ENCODE results near the gene EHBP1L1. TPM values are rescaled to one million over a fixed set of nuclear protein-coding genes. Genes with fewer than 3 reads are reported as not detected.

Gene EHBP1L1
- total RNA-seq, 1 donor from 2014 or later: 78.6 TPM

DNA sequence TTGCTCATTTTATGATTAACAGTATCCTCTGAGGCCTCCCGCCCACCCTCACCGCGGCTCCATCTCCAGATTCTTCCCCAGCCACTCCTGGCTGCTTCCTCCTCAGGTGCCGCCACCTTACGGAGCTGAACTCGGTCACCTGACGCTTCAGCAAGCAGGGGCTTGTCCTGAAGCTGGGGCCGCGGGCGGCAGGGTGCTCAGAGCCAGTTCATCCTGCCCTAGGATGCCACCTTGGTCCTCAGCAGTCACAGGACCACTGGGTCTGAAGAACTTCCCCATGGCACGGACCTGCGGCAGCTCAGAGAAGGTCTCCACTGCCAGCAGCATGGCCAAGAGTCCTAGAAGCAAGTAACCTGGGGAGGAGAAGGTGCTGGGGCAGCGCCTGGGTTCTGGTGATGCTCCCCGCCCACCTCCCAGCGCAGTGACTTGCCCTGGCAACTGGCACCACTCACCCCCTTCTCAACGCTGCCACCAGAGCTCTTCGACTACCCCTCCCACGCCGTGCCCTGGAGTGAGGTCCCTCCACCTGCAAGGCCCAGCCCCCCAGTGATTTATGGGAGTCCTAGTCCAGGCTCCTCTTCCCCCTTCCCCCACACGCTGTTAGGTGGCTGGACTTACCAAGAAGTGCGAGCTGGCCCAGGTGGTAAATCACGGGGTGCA is 17.1 kb downstream of the EHBP1L1 start:
- no peak for DNase-seq (ENCODE audit: low spot score)

DNA sequence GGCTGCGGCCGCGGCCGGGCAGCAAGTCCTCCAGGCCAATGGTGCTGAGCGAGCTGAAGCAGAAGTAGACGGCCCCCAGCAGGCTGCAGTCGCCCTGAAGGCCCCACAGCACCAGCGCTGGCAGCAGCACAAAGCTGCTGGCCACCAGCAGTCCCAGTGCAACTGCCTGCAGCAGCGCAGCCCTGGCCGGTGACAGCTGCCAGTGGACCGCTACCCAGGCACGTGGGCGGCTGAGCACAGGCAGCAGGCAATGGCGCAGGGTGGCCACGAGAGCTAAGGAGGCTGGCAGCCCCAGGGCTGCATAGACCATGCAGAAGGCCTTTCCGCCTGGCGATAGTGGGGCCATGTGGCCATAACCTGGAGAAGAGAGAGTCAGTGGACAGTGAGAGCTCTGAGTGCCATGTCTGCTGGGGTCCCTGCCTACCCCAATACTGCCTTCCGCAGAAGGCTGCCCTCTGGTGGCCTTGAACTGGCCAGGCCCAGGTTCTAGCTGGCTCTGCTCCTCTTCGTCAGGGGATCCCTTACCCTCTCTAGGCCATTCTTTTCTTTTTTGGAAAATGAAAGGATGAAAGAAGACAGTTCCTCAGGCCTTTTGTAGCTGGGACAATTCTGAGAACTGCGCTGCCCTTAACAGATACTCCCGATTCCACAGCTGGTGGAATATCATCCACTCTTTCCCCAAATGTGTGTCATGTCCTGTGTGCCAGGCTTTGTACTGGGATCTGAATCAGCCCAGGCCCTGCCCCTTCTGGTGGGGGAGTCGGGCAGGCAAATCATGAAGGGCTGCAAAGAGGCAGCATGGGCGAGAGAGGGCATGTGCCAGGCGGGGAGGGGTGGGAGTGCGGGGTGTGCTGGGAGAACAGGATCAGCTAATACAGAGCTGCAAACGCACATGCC is 17.9 kb downstream of the EHBP1L1 start:
- DNase-seq (ENCODE audit: low spot score): no peak

DNA sequence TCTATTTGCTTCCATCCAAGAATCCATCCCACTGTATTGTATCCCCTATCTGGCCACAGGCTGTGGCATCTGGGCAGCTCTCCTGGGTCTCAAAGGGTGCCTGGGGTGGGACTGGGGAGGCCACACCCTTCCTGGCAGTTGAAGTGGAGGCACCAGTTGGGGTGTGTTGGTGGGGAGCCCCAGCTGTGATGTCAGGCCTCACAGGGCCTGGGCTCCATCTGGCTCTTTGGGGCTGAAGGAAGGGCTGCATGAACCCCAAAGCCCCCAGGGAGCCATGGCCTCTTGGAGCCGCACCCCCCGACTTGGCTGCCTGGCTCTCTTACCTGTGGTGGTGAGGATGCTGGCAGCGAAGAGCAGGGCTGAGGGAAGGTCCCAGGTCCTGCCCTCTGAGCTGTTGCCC is 19.3 kb downstream of the EHBP1L1 start:
- no peak for DNase-seq (ENCODE audit: low spot score)

DNA sequence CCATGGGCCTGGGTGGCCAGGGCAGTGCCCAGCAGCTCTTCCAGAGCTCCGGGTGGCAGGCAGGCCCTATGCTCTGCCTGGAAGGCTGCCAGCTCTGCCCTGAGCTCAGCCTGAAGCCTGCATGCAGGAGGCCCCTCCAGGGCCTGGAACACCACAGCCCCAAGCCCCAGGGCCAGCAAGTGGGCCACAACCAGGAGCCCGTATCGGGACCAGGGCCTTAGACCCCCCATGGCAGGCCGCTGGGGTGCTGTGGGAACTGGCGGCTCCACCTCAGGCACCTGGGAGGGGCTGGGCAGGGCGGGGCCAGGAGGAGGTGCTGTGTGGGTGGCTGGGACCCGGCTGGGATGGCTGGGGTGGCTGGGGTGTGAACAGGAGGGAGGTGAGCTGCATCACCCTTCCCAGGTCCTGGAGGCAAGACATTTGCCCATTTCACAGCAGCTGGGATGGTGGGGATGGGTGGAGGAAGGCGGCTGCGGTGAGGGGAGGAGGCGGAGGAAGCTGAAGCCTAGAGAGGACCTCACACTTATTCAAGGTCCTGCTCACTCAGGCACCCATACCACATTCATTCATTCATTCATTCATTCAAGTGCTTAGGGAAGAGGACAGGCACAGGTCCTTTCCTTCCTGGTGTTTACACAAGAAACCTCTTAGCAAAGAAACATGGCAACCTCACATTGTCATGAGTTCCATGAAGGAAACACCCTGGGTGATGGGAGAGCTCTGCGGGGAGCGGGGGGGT is 19.9 kb downstream of the EHBP1L1 start, which contains the start of gene KCNK7:
TSS of gene KCNK7 (minus strand) at position 258 of the 739 bp plus-strand sequence. CDS start at position 230, 28 bp downstream.
- DNase-seq (ENCODE audit: low spot score): no peak

DNA sequence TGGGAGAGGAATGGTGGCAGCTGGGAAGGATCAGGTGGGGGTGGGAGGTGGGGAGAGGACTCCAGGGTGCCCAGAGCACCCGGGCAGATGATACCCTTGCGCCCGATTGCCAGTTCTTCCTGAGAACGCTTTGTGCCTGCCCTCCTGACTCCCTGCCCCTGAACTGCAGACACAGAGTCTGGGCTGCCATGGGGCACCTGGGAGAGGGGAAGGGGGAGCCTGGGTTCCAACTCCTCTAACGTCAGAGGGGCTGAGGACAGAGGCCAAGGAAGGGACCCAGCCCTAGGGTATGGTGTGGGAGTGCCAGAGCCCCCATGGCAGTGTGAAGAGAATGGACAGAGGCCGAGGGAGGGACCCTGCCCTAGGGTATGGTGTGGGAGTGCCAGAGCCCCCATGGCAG is 20.7 kb downstream of the EHBP1L1 start:
- DNase-seq (ENCODE audit: low spot score): no peak

DNA sequence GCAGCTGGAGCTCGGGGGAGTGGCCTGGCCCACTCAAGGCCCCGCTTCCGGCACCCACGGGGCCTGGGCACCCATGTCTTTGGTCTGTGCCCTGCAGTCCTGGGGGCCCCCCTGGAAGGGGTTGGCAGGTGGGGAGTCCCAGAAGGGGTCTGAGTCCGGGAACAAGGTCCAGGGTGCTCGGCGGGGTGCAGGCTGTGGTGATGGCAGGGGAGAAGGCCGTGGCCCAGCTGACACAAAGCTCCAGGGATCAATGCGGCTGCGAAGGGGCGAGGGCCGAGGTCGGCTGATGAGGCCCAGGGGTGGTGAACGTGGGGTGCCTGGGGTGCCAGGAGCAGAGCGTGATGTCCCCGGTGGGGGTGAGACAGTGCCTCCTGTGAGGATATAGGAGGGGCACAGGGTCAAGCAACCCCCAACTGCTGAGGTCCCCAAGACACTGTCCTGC is 22.4 kb downstream of the EHBP1L1 start:
- DNase-seq (ENCODE audit: low spot score): no peak

DNA sequence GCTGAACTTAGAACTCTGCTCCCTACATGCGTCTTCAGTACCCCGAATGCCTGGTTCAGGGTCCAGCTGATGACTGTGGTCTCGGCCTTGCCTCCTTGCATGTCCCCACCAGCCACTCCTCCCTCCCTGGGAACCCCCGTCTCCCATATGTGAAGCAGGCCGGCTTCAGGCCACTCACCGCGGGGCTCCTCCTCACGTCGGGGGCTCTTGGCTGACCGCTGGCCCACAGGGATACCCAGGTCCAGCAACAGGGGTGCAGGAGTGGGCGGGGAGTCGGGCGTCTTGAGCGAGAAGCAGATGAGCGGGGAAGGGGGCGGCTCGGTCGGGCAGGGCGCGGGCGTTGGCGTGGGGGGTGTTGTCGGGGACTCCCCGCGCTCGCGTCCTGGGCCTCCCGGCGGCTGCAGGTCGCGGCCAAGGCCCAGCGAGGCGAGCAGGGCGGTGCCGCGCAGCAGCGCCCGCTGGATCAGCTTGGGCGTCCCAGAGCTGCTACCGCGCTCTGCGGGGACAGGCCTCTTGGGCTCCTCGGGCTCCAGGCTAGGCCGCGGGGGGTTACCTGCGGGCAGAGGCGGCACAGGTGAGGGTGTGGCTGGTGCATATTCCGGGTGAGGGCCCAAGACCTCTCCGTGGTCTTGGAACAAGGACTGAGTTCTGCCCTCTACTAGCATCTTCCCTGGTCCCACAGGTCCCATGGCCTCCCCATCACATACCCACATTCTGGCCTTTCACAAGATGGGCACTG is 23.5 kb downstream of the EHBP1L1 start:
- DNase-seq (ENCODE audit: low spot score): no peak

DNA sequence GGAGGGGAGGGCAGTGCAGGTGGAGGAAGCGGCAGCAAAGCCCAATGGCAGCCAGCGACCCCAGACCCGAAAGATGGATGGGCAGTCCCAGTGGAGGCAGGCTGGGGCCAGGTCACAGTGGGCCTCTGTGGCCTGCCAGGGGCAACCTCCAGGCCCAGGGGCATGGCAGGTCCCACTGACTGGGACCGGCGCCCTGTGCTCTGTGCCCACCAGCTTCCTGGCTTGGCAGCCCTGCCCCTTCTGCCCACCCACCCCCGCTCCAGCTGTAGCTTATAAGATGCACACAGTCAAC is 24.0 kb downstream of the EHBP1L1 start:
- no peak for DNase-seq (ENCODE audit: low spot score)

DNA sequence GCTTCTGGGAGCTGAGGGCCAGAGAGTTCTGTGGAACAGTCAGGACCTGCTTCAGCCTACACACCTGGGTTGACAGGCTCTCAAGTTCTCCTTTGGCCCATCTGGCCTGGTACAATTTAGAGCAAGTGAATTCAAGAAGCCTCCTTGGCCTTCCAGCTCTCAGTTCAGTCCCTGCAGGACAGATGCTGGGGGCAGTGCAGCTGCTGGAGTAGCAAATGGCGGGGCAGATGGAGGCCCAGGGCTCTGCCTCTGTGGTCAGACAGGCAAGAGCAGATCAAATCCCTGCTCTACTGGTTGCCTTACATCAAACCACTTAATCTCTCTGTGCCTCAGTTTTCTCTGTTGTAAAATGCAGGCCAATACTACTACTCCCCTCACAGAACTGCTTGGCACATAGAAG is 28.4 kb downstream of the EHBP1L1 start:
- DNase-seq (ENCODE audit: low spot score): no peak

DNA sequence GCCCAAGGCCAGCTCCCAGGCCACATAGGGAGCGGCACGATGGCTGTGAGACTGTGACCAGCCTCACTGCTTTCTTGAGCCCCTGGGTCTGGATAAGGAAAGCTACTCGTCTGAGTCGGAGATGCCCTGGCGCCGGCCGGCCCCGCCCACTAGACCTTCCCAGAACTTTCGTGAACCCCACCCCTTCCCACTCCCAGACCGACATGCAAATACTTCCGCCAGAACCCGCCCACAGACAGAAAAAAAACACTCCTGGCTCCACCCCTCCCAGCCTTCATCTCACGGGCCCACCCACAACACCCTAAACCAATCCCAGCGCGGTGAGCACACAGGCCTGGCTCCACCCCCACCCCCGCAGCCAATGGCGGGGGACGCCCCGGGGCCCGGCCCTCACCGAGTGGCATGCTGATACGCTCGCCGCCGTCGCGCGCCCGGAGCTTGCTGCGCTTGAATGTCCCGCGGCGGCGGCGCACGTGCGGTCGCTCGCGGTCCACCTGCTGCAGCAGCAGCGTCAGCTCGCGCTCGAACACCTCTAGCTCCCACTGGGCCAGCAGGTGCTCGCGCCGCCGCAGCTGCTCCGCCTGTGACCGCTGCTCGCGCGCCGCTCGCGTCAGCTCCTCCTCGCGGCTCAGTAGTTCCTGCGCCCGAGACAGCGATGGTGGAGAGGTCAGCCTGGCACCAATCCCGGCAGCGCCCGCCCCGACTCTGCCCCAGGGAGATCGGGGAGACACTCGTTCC is 31.2 kb downstream of the EHBP1L1 start:
- peak; percentile 96 for DNase-seq (ENCODE audit: low spot score)

DNA sequence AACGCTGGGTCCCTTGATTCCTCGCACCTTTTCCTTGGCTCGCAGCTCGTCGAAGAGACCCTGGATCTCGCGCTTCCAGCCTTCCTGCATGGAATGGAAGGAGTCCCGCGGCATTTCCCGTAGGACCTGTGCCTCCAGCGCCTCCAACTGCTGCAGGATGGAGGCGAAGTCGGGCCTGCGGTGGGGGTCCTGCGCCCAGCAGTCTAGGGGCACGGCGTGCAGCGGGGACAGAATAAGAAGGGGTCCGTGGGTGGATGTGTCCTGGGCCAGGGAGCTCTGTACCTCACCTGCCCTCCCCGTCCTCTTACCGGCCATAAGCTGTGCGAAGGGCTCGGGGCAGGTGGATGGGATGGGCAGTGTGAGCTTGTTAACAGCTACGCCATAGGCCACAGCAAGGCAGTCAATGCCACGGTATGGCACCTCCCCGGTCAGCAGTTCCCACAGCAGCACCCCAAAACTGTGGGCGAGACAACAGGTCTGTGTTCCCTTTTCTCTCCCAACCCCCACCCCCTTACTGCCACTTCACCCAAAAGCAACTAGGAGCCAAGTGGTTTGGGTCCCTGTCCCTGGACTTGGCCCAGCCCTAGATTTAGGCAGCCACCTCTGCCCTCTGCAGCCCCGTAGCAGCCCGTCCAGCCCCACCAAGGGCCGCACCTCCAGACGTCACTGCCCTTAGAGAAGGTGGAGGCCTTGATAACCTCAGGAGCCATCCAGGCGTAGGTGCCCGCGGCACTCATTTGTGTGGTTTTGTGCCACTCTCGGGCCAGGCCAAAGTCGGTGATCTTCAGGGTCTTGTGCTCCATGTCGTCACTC is 32.0 kb downstream of the EHBP1L1 start:
- DNase-seq (ENCODE audit: low spot score): no peak

DNA sequence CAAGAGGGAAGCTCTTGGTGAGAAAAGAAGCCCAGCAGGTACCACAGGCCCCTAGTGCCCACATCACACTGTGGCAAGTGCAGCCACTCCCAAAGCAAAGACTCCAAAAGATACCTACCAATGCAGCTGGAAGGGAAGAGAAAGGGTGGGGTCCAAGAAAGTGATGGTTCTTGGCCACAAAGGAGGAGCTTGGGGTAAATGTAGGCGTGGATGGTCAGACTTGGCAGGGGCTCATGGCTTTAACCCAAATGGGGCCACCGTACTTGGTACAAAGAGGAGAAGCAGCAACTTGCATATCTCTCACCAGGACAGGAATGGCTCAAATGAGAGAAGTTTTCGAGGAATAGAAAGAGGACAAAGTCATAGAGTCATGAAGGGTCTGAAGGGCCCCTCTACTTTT is 33.4 kb downstream of the EHBP1L1 start:
- DNase-seq (ENCODE audit: low spot score): no peak

DNA sequence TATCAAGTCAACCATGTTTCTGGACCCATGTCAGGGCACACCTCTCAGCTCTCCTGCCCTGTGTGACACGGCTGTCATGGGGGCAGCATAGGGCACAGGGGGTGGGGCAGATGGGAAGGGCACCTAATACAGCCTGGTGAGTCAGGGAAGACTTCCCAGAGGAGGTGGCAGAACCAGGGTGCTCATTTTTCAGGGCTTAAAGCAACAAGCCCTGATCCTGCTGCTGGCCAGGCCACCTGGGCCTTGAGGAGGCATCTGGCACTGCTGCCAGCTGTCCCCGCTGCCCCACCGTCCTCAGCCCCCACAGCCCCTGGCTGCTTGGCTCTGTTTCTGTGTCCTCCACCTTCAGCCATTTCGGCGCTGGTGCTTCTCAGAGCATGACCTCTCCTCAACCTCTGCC is 33.8 kb downstream of the EHBP1L1 start:
- DNase-seq (ENCODE audit: low spot score): no peak

DNA sequence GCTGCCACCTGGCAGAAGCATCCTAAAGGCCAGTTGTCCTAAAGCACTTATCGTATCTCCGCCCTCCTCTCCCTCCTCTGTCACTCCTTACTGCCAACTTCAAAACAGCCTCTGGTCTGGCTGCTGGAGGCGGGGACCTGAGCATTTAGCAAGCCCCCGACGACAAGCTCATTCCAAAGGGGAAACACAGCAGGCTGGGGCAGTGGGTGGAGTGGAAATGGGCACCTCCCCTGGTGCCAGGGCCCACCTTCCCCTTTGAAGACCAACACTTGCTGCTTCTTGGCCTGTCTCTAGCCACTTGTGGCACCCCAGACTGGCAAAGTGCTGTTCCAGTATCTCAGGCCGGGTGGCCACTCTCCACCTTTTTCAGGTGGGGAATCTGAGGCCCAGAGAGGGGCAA is 34.6 kb downstream of the EHBP1L1 start:
- no peak for DNase-seq (ENCODE audit: low spot score)

DNA sequence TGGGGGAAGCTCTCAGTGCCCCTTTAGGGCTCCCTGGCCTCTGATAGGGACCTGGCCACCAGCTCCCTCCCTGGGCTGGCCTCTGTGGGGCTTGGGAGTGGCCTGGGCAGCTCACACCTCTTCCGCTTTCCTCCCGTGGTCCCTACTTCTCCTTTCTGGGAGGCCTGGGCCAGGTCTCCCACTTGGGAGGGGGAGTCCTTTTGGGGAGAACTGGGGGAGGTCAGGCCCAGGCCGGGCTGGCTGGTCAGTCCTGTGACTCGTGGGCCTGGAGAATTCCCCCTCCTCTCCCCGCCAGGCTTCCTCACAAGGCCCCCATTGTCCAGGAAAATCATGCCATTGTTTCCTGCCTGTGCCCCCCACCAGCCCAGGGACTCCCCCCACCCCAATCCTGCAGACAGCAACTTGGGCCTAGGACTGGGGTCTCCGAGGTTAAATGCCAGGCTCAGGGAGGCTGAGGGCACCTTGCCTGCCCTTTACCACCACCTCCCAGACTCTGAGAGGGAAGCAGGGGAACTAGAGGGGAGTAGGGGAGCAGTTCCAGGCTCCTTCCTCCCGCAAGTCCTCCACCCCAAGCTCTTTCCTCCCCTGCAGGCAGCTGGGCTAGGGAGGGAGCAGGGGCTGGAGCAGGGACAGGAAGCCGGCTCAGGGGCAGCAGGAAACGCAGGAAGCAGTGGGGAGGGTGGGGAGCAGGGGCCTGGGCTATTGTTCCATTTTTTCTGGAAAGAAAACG is 35.3 kb downstream of the EHBP1L1 start:
- no peak for DNase-seq (ENCODE audit: low spot score)

DNA sequence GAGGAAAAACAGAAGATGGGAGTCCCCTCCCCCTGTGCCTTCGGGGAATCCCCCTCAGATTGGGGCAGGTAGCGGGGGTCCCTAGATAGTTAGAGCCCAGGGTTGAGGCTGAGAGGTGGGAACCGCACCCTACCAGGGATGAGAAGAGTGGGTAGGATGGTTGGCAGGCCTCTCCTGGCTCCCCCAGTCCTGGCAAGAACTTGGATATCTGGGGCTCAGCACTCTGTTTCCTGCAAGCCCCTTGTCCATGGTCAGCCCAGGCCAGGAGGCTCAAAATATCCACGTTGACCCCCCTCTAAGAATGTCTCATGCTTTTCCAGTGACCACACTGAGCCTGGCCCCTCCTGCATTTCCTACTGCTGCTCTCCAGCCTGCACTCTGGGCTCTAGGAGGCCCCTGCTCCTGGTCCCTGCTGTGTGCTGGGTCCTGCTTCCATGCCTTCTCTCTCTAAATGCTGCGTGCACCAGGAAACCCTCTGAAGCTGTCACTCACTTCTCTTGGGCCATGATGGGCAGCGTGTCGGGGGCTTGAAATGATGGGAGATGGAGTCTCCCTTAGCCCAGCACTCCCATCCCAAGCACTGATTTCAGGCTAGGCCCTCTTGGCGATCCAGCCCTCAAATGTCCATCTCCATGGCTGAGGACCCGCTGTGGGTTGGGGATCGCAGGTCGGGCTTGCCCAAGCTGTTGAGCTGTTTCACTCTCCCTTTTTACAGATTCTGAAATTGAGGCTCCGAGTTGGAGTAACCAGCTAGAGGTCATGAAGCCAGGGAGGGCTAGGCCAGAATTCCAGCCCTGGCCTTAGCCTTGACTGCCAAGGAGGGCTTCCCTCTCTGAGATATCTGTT is 36.1 kb downstream of the EHBP1L1 start:
- no peak for DNase-seq (ENCODE audit: low spot score)

DNA sequence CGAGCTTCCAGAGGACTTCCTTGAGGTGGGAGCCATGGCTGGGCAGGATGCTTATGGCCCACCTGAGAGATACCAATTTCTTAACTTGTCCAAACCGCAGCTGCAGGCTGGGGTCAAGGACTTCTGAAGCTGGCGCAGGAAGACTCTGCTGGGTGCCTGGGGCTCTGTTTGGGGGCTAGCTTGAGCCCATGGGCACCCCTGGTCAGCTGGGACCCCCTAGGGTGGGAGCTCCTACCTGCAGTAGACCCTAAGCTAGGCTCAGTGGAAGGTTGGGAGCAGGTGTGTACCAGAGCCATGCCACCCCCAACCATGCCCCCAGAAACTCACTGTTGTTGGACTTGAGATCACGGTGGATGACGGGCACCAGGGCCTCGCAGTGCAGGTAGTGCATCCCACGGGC is 36.8 kb downstream of the EHBP1L1 start:
- DNase-seq (ENCODE audit: low spot score): no peak
